H1 (cell line): ENCODE data around the gene ATG7. TPM values are rescaled to one million over a fixed set of nuclear protein-coding genes. Genes with fewer than 3 reads are reported as not detected.

ENCODE experiments used
- CTCF ChIA-PET: fragments of 300-600 bp; sonication (Branson Sonifier 250); formaldehyde crosslinking; loops from one replicate; lab custom pipeline; 2021; ENCODE audit not compliant: partially characterized antibody; lab: Charles Lee
- POLR2A ChIA-PET: fragments of 300-600 bp; sonication (Branson Sonifier 250); formaldehyde crosslinking; loops from one replicate; lab custom pipeline; 2021; ENCODE audit warnings: inconsistent platforms; ENCODE audit not compliant: partially characterized antibody; lab: Charles Lee
- DNase-seq, 2 experiments: peaks; one replicate each; pipeline versions ENCODE4 v3.0.0 to v3.0.0-alpha.2; 2010 to 2022; ENCODE audit warnings: low spot score in 2 of 2, low read depth in 1 of 2, mixed read lengths in 1 of 2
- FAIRE-seq: peaks from 2 replicates; lab custom pipeline; 2011; peaks lifted over from hg19 to GRCh38; lab: Jason Lieb, UNC
- H2AFZ ChIP-seq: 2 replicates; pipeline ENCODE4 v1.8.1; 2012; ENCODE audit warnings: low read length, inconsistent platforms
- H2AK5ac ChIP-seq: 2 replicates; pipeline ENCODE4 v1.6.1; 2013; ENCODE audit warnings: low read depth, low read length
- H2BK120ac ChIP-seq: replicated peaks from 2 replicates; pipeline ENCODE3; 2013; ENCODE audit warnings: low read depth, low read length, inconsistent platforms
- H2BK12ac ChIP-seq: 2 replicates; pipeline ENCODE4 v1.6.1; 2013; ENCODE audit warnings: low read depth, low read length
- H2BK15ac ChIP-seq: 2 replicates; pipeline ENCODE4 v1.6.1; 2013; ENCODE audit warnings: low read length
- H2BK20ac ChIP-seq: 2 replicates; pipeline ENCODE4 v1.6.1; 2013; ENCODE audit warnings: low read length
- H2BK5ac ChIP-seq: 2 replicates; pipeline ENCODE4 v1.6.1; 2013; ENCODE audit warnings: low read depth, low read length
- H3K14ac ChIP-seq: 2 replicates; pipeline ENCODE4 v1.6.1; 2013; ENCODE audit warnings: inconsistent platforms; ENCODE audit not compliant: insufficient read length
- H3K18ac ChIP-seq: 2 replicates; pipeline ENCODE4 v1.6.1; 2013; ENCODE audit warnings: low read length; ENCODE audit errors: extremely low read depth
- H3K23ac ChIP-seq: 2 replicates; pipeline ENCODE4 v1.6.1; 2013; ENCODE audit warnings: inconsistent platforms; ENCODE audit not compliant: insufficient read length
- H3K23me2 ChIP-seq: 2 replicates; pipeline ENCODE4 v1.6.1; 2013; ENCODE audit warnings: low read depth, low read length
- H3K27ac ChIP-seq: 2 replicates; pipeline ENCODE4 v1.6.1; 2011; ENCODE audit warnings: low read depth, low read length, inconsistent platforms
- H3K27me3 ChIP-seq, 4 experiments: replicated peaks in 1 of 4; 1 replicate in 1 of 4; 2 replicates in 3 of 4; pipeline versions ENCODE4 v1.6.1 to v1.8.1; 2011 to 2013; ENCODE audit warnings: low read length in 3 of 4, mild to moderate bottlenecking in 3 of 4, inconsistent platforms in 2 of 4, mixed read lengths in 2 of 4, moderate library complexity in 1 of 4; ENCODE audit not compliant: control insufficient read depth in 3 of 4, insufficient read depth in 3 of 4; ENCODE audit errors: extremely low read depth in 1 of 4
- H3K36me3 ChIP-seq, 4 experiments: 2 replicates each; pipeline versions ENCODE4 v1.6.1 to v1.8.1; 2011 to 2013; ENCODE audit warnings: mild to moderate bottlenecking in 4 of 4, low read length in 3 of 4, moderate library complexity in 2 of 4, control low read depth in 1 of 4, inconsistent platforms in 1 of 4; ENCODE audit not compliant: insufficient read depth in 4 of 4, control insufficient read depth in 2 of 4
- H3K4ac ChIP-seq: replicated peaks from 2 replicates; pipeline ENCODE3; 2013; ENCODE audit warnings: low read length, low read depth, mixed read lengths, inconsistent platforms; ENCODE audit not compliant: insufficient read length
- H3K4me1 ChIP-seq, 4 experiments: replicated peaks in 1 of 4; 1 replicate in 1 of 4; 2 replicates in 3 of 4; pipeline versions ENCODE4 v1.6.1 to v1.8.1; 2011 to 2013; ENCODE audit warnings: low read length in 3 of 4, inconsistent platforms in 2 of 4, mixed read lengths in 1 of 4; ENCODE audit not compliant: insufficient read depth in 4 of 4, control insufficient read depth in 3 of 4
- H3K4me2 ChIP-seq, 2 experiments: 2 replicates each; pipeline versions ENCODE4 v1.6.1 to v1.8.1; 2011 to 2013; ENCODE audit warnings: low read depth in 2 of 2, low read length in 2 of 2, control low read depth in 1 of 2, inconsistent platforms in 1 of 2, mild to moderate bottlenecking in 1 of 2; ENCODE audit not compliant: insufficient read depth in 1 of 2
- H3K4me3 ChIP-seq, 4 experiments: fragments of 200-600, 300-600 bp in 1 of 4; sonication (generic), shearing (Covaris generic), sonication (Bioruptor Twin) in 1 of 4; 2 replicates each; pipeline versions ENCODE4 v1.5.1 to v1.8.1; 2011 to 2016; ENCODE audit warnings: low read length in 4 of 4, low read depth in 3 of 4, control low read depth in 2 of 4, inconsistent platforms in 2 of 4, mild to moderate bottlenecking in 2 of 4, mixed read lengths in 1 of 4, moderate library complexity in 1 of 4; ENCODE audit not compliant: insufficient read depth in 2 of 4; ENCODE audit errors: extremely low read depth in 1 of 4
- H3K56ac ChIP-seq: replicated peaks from 2 replicates; pipeline ENCODE3; 2013; ENCODE audit warnings: low read depth, mild to moderate bottlenecking, mixed read lengths, low read length, inconsistent platforms; ENCODE audit not compliant: insufficient read length
- H3K79me1 ChIP-seq: 2 replicates; pipeline ENCODE4 v1.6.1; 2013; ENCODE audit warnings: low read depth, low read length, control low read depth
- H3K79me2 ChIP-seq, 2 experiments: 2 replicates each; pipeline versions ENCODE4 v1.6.1 to v1.8.1; 2012 to 2013; ENCODE audit warnings: low read length in 2 of 2, mild to moderate bottlenecking in 2 of 2, inconsistent platforms in 1 of 2; ENCODE audit not compliant: insufficient read depth in 2 of 2, control insufficient read depth in 1 of 2
- H3K9ac ChIP-seq, 4 experiments: replicated peaks in 1 of 4; 1 replicate in 1 of 4; 2 replicates in 3 of 4; pipeline versions ENCODE4 v1.6.1 to v1.8.1; 2011 to 2013; ENCODE audit warnings: low read depth in 3 of 4, low read length in 3 of 4, control low read depth in 2 of 4, mild to moderate bottlenecking in 2 of 4, moderate library complexity in 2 of 4, inconsistent platforms in 1 of 4; ENCODE audit errors: extremely low read depth in 1 of 4
- H3K9me3 ChIP-seq, 2 experiments: 2 replicates each; pipeline versions ENCODE4 v1.6.1 to v1.8.1; 2012 to 2013; ENCODE audit warnings: mild to moderate bottlenecking in 2 of 2, moderate library complexity in 2 of 2, control low read depth in 1 of 2, inconsistent platforms in 1 of 2, low read depth in 1 of 2, low read length in 1 of 2, mixed read lengths in 1 of 2; ENCODE audit not compliant: insufficient read depth in 2 of 2
- H4K20me1 ChIP-seq, 2 experiments: replicated peaks in 1 of 2; 2 replicates each; pipeline versions ENCODE3 to v1.8.1; 2011 to 2013; ENCODE audit warnings: inconsistent platforms in 2 of 2, low read length in 2 of 2, mild to moderate bottlenecking in 1 of 2; ENCODE audit not compliant: insufficient read depth in 2 of 2, control insufficient read depth in 1 of 2
- H4K5ac ChIP-seq: 2 replicates; pipeline ENCODE4 v1.6.1; 2013; ENCODE audit warnings: low read length, low read depth, mixed read lengths, inconsistent platforms; ENCODE audit not compliant: insufficient read length
- H4K8ac ChIP-seq: 2 replicates; pipeline ENCODE4 v1.8.0; 2013; ENCODE audit warnings: mild to moderate bottlenecking, moderate library complexity, low read length, inconsistent platforms; ENCODE audit not compliant: insufficient read depth; ENCODE audit errors: extremely low read depth
- H4K91ac ChIP-seq: replicated peaks from 2 replicates; pipeline ENCODE3; 2013; ENCODE audit warnings: low read length, mixed read lengths, inconsistent platforms; ENCODE audit not compliant: insufficient read length
- NANOG ChIP-seq: IDR thresholded peaks from 2 replicates; pipeline ENCODE4 v1.6.1; 2011; ENCODE audit warnings: low read length, low read depth, mild to moderate bottlenecking, inconsistent platforms; ENCODE audit not compliant: insufficient read depth, poor library complexity, severe bottlenecking
- TEAD4 ChIP-seq: IDR thresholded peaks from 2 replicates; pipeline ENCODE4 v1.6.1; 2012; ENCODE audit warnings: low read depth, low read length, inconsistent platforms, mixed read lengths
- WGBS, 2 experiments: shearing (Covaris generic) in 1 of 2; methylation state at CpG; one replicate each; pipeline versions ENCODE4 v1.1.6 to v1.1.7; 2013 to 2015; ENCODE audit warnings: low lambda C conversion rate in 2 of 2, mixed read lengths in 2 of 2, inconsistent platforms in 1 of 2, low coverage in 1 of 2, missing lambda C conversion rate in 1 of 2; ENCODE audit not compliant: insufficient replicate concordance in 2 of 2, insufficient coverage in 1 of 2, insufficient read length in 1 of 2; ENCODE audit errors: extremely low coverage in 1 of 2, missing lambda C conversion rate in 1 of 2; 5-methylcytosine and 5-hydroxymethylcytosine counted together
- polyA plus RNA-seq, 7 experiments: library from polyadenylated mRNA; depleted of rRNA in 3 of 7; stranded (reverse) in 5 of 7; unstranded in 2 of 7; fragments of >200 nt in 5 of 7; fragments of 200-250 nt in 2 of 7; gene quantifications; 1 replicate in 5 of 7; 2 replicates in 1 of 7; 4 replicates in 1 of 7; pipeline versions ENCODE4 v1.2.1 to v1.2.3, GENCODE V29; 2011 to 2013; ENCODE audit warnings: missing spikeins in 2 of 7, mixed read lengths in 2 of 7
- total RNA-seq: library from RNA; stranded (reverse); fragmentation: NEBNext Ultra II Directional; extraction: Animal tissue kit (Norgen Biotek cat#: 25700); gene quantifications from 2 replicates; pipeline ENCODE4 v1.2.1, GENCODE V29; 2021

ATG7 gene
- total and polyA plus RNA-seq, 2 of the 8 experiments (the other 6 are each of a cell fraction or from before 2014, with no cell fraction given): 15.0 to 19.1 TPM

GRCh38 chr3:11600501-11601282 is 328.5 kb downstream of the ATG7 start:
- H3K23me2 ChIP-seq: no peaks in the 10 kb centered on the region
- no peak overlapping the region for H2BK20ac ChIP-seq
- peaks cover 6 to 72% of the 10 kb centered on the region in 2 experiments for H3K79me2 ChIP-seq
- TF ChIP-seq TEAD4 (peak; percentile 80), NANOG (no peak)
- TF ChIP-seq, all 59 proteins: peak for 1
- Histone ChIP-seq H3K23ac (no peak overlapping the region), H2BK5ac (peak overlapping the region; percentile 46; the same call in 1 of the 2 replicates), H3K27me3 (no peaks in the 10 kb centered on the region), H3K4me3 (no peak overlapping the region; a peak in 1 of 8 replicates), H3K56ac (no peak overlapping the region), H2BK15ac (no peak overlapping the region), H3K4me2 (peak overlapping the region; percentile 18 to 37; a peak in 2 of 4 replicates), H2BK12ac (peak overlapping the region; percentile 73; the same call in 1 of the 2 replicates), H4K20me1 (peaks cover 4 to 5% of the 10 kb centered on the region in 2 experiments), H3K9me3 (no peaks in the 10 kb centered on the region), H4K91ac (no peak overlapping the region), H4K8ac (no peak overlapping the region), H3K79me1 (peaks cover 6% of the 10 kb centered on the region), H2BK120ac (no peak overlapping the region), H3K36me3 (peaks cover 0 to 10% (median 6%) of the 10 kb centered on the region in 4 experiments; a peak in 3 of 8 replicates), H3K4me1 (peaks cover 4 to 21% (median 17%) of the 10 kb centered on the region in 4 experiments), H3K9ac (no peak overlapping the region), H2AK5ac (0 out of 2 replicates have a peak overlapping the region, but pooled peaks have one; percentile 24), H2AFZ (no peak overlapping the region), H4K5ac (no peak overlapping the region), H3K18ac (no peak overlapping the region), H3K27ac (peak overlapping the region; percentile 57; the same call in 1 of the 2 replicates), H3K4ac (no peak overlapping the region), H3K14ac (no peak overlapping the region)
- FAIRE-seq (no peak), DNase-seq (peak in 1 of 2 experiments; percentile 66)
- WGBS, 2 experiments: 75% methylated on average over 15 of the region's 18 CpGs; no CpG with 5 or more reads in 1 of the 2 experiments
- POLR2A ChIA-PET: interaction anchor here (1.0 to 2.4 kb wide), 4 partner anchors 10 to 20 kb away, joined by 3 to 11 read pairs (median 4); no protein-coding TSS in a partner anchor
- CTCF ChIA-PET: interaction anchor here (0.6 to 1.9 kb wide), 8 partner anchors 10 to 79 kb away, joined by 3 to 5 read pairs (median 3); no protein-coding TSS in a partner anchor
